ENCODE results near the gene SAMD5. TPM values are rescaled to one million over a fixed set of nuclear protein-coding genes. Genes with fewer than 3 reads are reported as not detected.

Gene SAMD5
- total RNA-seq, 1 donor from 2014 or later, result not detected

- POLR2A ChIA-PET, result no interaction called here
- Mint-ChIP-seq H3K36me3 (ENCODE audit: low read depth) (no peaks in the 10 kb centered on the region), H3K9me3 (no peaks in the 10 kb centered on the region), H3K27me3 (no peaks in the 10 kb centered on the region), H3K4me1 (no peaks in the 10 kb centered on the region), H3K4me3 (no peak overlapping the region), H3K27ac (no peak overlapping the region)
- intact Hi-C loops (cut with micrococcal nuclease), result no loop called here
- DNase-seq (no peak), ATAC-seq (ENCODE audit: low read depth) (no peak)
- TF ChIP-seq CTCF (IDR thresholded peaks at IDR 0.05), result no peak
- CTCF ChIA-PET, result no interaction called here
These were observed 76.8 kb downstream of the SAMD5 start for GRCh38 chr6:147585256-147585655.

GRCh38 chr6:147586044-147586443 is 77.6 kb downstream of the SAMD5 start:
- Mint-ChIP-seq H3K9me3 (no peaks in the 10 kb centered on the region), H3K4me1 (no peaks in the 10 kb centered on the region), H3K27ac (no peak overlapping the region), H3K27me3 (no peaks in the 10 kb centered on the region), H3K36me3 (ENCODE audit: low read depth) (no peaks in the 10 kb centered on the region), H3K4me3 (no peak overlapping the region)
- ATAC-seq (ENCODE audit: low read depth) (no peak), DNase-seq (no peak)
- no peak for TF ChIP-seq CTCF (IDR thresholded peaks at IDR 0.05)
- intact Hi-C loops (cut with micrococcal nuclease), result no loop called here
- POLR2A ChIA-PET, result no interaction called here
- CTCF ChIA-PET, result no interaction called here

GRCh38 chr6:147587907-147588306 is 79.4 kb downstream of the SAMD5 start:
- no peak overlapping the region for H3K4me3 Mint-ChIP-seq
- H3K4me1 Mint-ChIP-seq, result no peaks in the 10 kb centered on the region
- CTCF ChIA-PET, result no interaction called here
- no peak overlapping the region for H3K27ac Mint-ChIP-seq
- no peak for ATAC-seq (ENCODE audit: low read depth)
- H3K27me3 Mint-ChIP-seq, result no peaks in the 10 kb centered on the region
- no peaks in the 10 kb centered on the region for H3K36me3 Mint-ChIP-seq (ENCODE audit: low read depth)
- no peaks in the 10 kb centered on the region for H3K9me3 Mint-ChIP-seq
- intact Hi-C loops (cut with micrococcal nuclease), result no loop called here
- POLR2A ChIA-PET, result no interaction called here
- DNase-seq, result no peak
- TF ChIP-seq CTCF (IDR thresholded peaks at IDR 0.05), result no peak

GRCh38 chr6:147588469-147588868 is 80.0 kb downstream of the SAMD5 start:
- intact Hi-C loops (cut with micrococcal nuclease), result no loop called here
- Mint-ChIP-seq H3K4me3 (no peak overlapping the region), H3K36me3 (ENCODE audit: low read depth) (no peaks in the 10 kb centered on the region), H3K27ac (no peak overlapping the region), H3K9me3 (no peaks in the 10 kb centered on the region), H3K27me3 (no peaks in the 10 kb centered on the region), H3K4me1 (no peaks in the 10 kb centered on the region)
- no peak for TF ChIP-seq CTCF (IDR thresholded peaks at IDR 0.05)
- no peak for ATAC-seq (ENCODE audit: low read depth)
- POLR2A ChIA-PET, result no interaction called here
- DNase-seq, result no peak
- CTCF ChIA-PET, result no interaction called here

GRCh38 chr6:147589739-147590250 is 81.3 kb downstream of the SAMD5 start:
- intact Hi-C loops (cut with micrococcal nuclease), result no loop called here
- H3K27me3 Mint-ChIP-seq, result peaks cover 2% of the 10 kb centered on the region
- DNase-seq (no peak), ATAC-seq (ENCODE audit: low read depth) (no peak)
- H3K9me3 Mint-ChIP-seq, result no peaks in the 10 kb centered on the region
- no peak overlapping the region for H3K27ac Mint-ChIP-seq
- CTCF ChIA-PET, result no interaction called here
- TF ChIP-seq CTCF (IDR thresholded peaks at IDR 0.05), result no peak
- no peak overlapping the region for H3K4me3 Mint-ChIP-seq
- no peaks in the 10 kb centered on the region for H3K4me1 Mint-ChIP-seq
- no peaks in the 10 kb centered on the region for H3K36me3 Mint-ChIP-seq (ENCODE audit: low read depth)
- POLR2A ChIA-PET, result no interaction called here
